ENCODE data around the gene PLA2G6. TPM values are rescaled to one million over a fixed set of nuclear protein-coding genes. Genes with fewer than 3 reads are reported as not detected.

Gene PLA2G6
- total RNA-seq, 1 experiment from 2014 or later: 16.2 TPM

DNA sequence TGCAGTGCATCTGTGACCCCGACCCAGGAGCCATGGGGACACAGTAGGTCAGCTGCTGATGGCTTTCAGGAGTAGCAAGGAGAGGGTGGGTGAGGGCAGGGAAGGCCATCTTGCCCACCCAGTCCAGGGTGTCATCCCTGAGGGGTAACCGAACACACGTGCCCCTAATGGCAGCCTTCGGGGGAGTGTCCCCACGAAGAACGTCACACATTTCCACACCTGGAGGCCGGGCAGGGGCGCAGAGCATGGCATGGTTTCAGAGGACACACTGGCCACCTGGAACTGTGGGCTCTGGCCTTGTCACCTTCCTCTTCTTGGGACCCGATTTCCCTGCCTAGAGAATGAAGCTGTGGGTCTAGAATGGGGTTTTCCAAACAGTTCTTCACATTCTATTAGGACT lies 51.8 kb downstream of the PLA2G6 start:
- H3K9me3 ChIP-seq (ENCODE audit: control insufficient read depth, insufficient read depth, low read depth, low read length): no peaks in the 10 kb centered on the region
- H3K4me1 ChIP-seq (ENCODE audit: control insufficient read depth, insufficient read depth, low read length): no peaks in the 10 kb centered on the region
- no TSS peak for BruUV-seq (replicated peaks)
- H3K36me3 ChIP-seq (ENCODE audit: control insufficient read depth, insufficient read depth, low read length): no peaks in the 10 kb centered on the region
- POLR2A ChIA-PET: interaction anchor here (0.9 kb wide), 1 partner anchor 838 kb away, joined by 4 read pairs; no protein-coding TSS in a partner anchor
- H3K27me3 ChIP-seq (ENCODE audit: control insufficient read depth, insufficient read depth, low read length): no peaks in the 10 kb centered on the region
- CTCF ChIA-PET: no interaction called here
- in situ Hi-C loops (cut with HindIII; ENCODE audit: low pct_unique_long_range_greater_than_20kb, low sequenced_read_pairs) (no loop called here), intact Hi-C loops (cut with micrococcal nuclease; ENCODE audit: unreplicated experiment) (no loop called here)
- no peak overlapping the region for H3K27ac ChIP-seq (ENCODE audit: low read length)
- ATAC-seq: no peak
- no peak overlapping the region for H3K4me3 ChIP-seq (ENCODE audit: low read depth in 2 of 2, low read length in 2 of 2)
- no peak for DNase-seq (ENCODE audit: low read depth, low spot score)
- TF ChIP-seq TCF7L2 (IDR thresholded peaks at IDR 0.05; ENCODE audit: low read depth, low read length) (no peak), SIN3A (IDR thresholded peaks at IDR 0.05; ENCODE audit: borderline replicate concordance, insufficient read depth, low read depth, low read length) (no peak), POLR2AphosphoS5 (IDR thresholded peaks at IDR 0.05; ENCODE audit: low read depth, low read length) (no peak)
- TF ChIP-seq, protein P1, sequence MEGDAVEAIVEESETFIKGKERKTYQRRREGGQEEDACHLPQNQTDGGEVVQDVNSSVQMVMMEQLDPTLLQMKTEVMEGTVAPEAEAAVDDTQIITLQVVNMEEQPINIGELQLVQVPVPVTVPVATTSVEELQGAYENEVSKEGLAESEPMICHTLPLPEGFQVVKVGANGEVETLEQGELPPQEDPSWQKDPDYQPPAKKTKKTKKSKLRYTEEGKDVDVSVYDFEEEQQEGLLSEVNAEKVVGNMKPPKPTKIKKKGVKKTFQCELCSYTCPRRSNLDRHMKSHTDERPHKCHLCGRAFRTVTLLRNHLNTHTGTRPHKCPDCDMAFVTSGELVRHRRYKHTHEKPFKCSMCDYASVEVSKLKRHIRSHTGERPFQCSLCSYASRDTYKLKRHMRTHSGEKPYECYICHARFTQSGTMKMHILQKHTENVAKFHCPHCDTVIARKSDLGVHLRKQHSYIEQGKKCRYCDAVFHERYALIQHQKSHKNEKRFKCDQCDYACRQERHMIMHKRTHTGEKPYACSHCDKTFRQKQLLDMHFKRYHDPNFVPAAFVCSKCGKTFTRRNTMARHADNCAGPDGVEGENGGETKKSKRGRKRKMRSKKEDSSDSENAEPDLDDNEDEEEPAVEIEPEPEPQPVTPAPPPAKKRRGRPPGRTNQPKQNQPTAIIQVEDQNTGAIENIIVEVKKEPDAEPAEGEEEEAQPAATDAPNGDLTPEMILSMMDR (IDR thresholded peaks at IDR 0.05): no peak
- TF ChIP-seq, protein P2, sequence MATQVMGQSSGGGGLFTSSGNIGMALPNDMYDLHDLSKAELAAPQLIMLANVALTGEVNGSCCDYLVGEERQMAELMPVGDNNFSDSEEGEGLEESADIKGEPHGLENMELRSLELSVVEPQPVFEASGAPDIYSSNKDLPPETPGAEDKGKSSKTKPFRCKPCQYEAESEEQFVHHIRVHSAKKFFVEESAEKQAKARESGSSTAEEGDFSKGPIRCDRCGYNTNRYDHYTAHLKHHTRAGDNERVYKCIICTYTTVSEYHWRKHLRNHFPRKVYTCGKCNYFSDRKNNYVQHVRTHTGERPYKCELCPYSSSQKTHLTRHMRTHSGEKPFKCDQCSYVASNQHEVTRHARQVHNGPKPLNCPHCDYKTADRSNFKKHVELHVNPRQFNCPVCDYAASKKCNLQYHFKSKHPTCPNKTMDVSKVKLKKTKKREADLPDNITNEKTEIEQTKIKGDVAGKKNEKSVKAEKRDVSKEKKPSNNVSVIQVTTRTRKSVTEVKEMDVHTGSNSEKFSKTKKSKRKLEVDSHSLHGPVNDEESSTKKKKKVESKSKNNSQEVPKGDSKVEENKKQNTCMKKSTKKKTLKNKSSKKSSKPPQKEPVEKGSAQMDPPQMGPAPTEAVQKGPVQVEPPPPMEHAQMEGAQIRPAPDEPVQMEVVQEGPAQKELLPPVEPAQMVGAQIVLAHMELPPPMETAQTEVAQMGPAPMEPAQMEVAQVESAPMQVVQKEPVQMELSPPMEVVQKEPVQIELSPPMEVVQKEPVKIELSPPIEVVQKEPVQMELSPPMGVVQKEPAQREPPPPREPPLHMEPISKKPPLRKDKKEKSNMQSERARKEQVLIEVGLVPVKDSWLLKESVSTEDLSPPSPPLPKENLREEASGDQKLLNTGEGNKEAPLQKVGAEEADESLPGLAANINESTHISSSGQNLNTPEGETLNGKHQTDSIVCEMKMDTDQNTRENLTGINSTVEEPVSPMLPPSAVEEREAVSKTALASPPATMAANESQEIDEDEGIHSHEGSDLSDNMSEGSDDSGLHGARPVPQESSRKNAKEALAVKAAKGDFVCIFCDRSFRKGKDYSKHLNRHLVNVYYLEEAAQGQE (IDR thresholded peaks at IDR 0.05; ENCODE audit: insufficient read depth in 1 of 2, low read depth in 2 of 2, low read length in 1 of 2): no peak

DNA sequence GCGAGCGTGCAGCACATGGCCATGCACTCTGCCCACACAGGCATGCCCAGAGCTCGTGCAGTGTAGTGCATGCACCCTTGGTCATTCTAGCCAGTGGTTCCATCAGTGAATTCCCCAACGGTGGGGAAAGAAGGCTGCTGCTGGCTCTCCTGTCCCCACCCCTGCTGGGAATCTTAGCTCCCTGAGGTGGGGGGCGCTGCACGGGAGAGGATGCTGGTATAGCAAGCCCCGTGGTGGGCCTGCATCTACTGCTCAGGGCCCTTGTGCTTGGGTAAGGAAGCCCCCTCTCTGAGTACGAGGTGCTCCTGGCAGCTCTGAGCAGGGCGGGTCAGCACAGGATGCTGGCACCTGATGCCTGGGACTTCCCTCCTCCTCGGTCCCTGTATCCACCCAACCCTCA lies 52.6 kb downstream of the PLA2G6 start:
- DNase-seq (ENCODE audit: low read depth, low spot score) (no peak), ATAC-seq (no peak)
- H3K27me3 ChIP-seq (ENCODE audit: control insufficient read depth, insufficient read depth, low read length): no peaks in the 10 kb centered on the region
- ChIA-PET CTCF (no interaction called here), POLR2A (no interaction called here)
- H3K27ac ChIP-seq (ENCODE audit: low read length): no peak overlapping the region
- TF ChIP-seq SIN3A (IDR thresholded peaks at IDR 0.05; ENCODE audit: borderline replicate concordance, insufficient read depth, low read depth, low read length): no peak
- TF ChIP-seq POLR2AphosphoS5 (IDR thresholded peaks at IDR 0.05; ENCODE audit: low read depth, low read length): no peak
- intact Hi-C loops (cut with micrococcal nuclease; ENCODE audit: unreplicated experiment): no loop called here
- BruUV-seq (replicated peaks): no TSS peak
- in situ Hi-C loops (cut with HindIII; ENCODE audit: low pct_unique_long_range_greater_than_20kb, low sequenced_read_pairs): no loop called here
- no peaks in the 10 kb centered on the region for H3K4me1 ChIP-seq (ENCODE audit: control insufficient read depth, insufficient read depth, low read length)
- no peaks in the 10 kb centered on the region for H3K36me3 ChIP-seq (ENCODE audit: control insufficient read depth, insufficient read depth, low read length)
- H3K9me3 ChIP-seq (ENCODE audit: control insufficient read depth, insufficient read depth, low read depth, low read length): no peaks in the 10 kb centered on the region
- no peak overlapping the region for H3K4me3 ChIP-seq (ENCODE audit: low read depth in 2 of 2, low read length in 2 of 2)

DNA sequence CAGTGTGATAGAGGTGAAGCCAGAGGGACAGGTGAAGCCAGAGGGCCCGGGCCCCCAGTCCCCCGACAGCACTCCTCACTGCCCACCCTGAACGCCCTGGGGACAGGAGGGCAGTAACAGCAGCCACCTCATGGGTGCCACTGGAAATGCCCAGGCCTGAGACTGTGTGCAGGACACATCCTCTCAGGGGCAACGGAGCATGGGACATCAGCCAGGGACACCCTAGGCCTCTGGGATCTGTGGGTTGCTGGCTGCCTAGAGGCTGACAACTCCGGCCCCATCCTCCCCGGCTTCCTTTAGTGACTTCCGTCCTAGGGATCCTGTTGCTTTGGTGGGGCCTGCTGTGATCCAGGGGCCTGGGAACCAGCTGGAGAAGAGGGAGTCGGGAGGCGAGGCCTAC lies 53.8 kb downstream of the PLA2G6 start:
- Histone ChIP-seq H3K27ac (ENCODE audit: low read length) (no peak overlapping the region), H3K4me1 (ENCODE audit: control insufficient read depth, insufficient read depth, low read length) (no peaks in the 10 kb centered on the region), H3K36me3 (ENCODE audit: control insufficient read depth, insufficient read depth, low read length) (no peaks in the 10 kb centered on the region), H3K27me3 (ENCODE audit: control insufficient read depth, insufficient read depth, low read length) (no peaks in the 10 kb centered on the region), H3K4me3 (ENCODE audit: low read depth in 2 of 2, low read length in 2 of 2) (no peak overlapping the region), H3K9me3 (ENCODE audit: control insufficient read depth, insufficient read depth, low read depth, low read length) (no peaks in the 10 kb centered on the region)
- CTCF ChIA-PET: interaction anchor here (1.0 kb wide), 1 partner anchor 76 kb away, joined by 3 read pairs; no protein-coding TSS in a partner anchor
- TF ChIP-seq, protein P1 (IDR thresholded peaks at IDR 0.05): no peak
- TF ChIP-seq TCF7L2 (IDR thresholded peaks at IDR 0.05; ENCODE audit: low read depth, low read length) (no peak), POLR2AphosphoS5 (IDR thresholded peaks at IDR 0.05; ENCODE audit: low read depth, low read length) (no peak), SIN3A (IDR thresholded peaks at IDR 0.05; ENCODE audit: borderline replicate concordance, insufficient read depth, low read depth, low read length) (no peak)
- TF ChIP-seq, protein P2 (IDR thresholded peaks at IDR 0.05; ENCODE audit: insufficient read depth in 1 of 2, low read depth in 2 of 2, low read length in 1 of 2): no peak
- POLR2A ChIA-PET: no interaction called here
- no peak for ATAC-seq
- no TSS peak for BruUV-seq (replicated peaks)
- in situ Hi-C loops (cut with HindIII; ENCODE audit: low pct_unique_long_range_greater_than_20kb, low sequenced_read_pairs): no loop called here
- intact Hi-C loops (cut with micrococcal nuclease; ENCODE audit: unreplicated experiment): no loop called here
- DNase-seq (ENCODE audit: low read depth, low spot score): no peak
